MV-4-11 (cell line): ENCODE measurements around the gene PSORS1C1.
"Not testable (repeated sequence)": the region's sequence is repeated elsewhere in the genome, so short reads cannot be mapped to it uniquely, and the experiment has no call there.

Experiments used
- DNase-seq: peaks from one replicate; lab custom pipeline; 2025; lab: John Stamatoyannopoulos, UW

PSORS1C1 gene

DNA sequence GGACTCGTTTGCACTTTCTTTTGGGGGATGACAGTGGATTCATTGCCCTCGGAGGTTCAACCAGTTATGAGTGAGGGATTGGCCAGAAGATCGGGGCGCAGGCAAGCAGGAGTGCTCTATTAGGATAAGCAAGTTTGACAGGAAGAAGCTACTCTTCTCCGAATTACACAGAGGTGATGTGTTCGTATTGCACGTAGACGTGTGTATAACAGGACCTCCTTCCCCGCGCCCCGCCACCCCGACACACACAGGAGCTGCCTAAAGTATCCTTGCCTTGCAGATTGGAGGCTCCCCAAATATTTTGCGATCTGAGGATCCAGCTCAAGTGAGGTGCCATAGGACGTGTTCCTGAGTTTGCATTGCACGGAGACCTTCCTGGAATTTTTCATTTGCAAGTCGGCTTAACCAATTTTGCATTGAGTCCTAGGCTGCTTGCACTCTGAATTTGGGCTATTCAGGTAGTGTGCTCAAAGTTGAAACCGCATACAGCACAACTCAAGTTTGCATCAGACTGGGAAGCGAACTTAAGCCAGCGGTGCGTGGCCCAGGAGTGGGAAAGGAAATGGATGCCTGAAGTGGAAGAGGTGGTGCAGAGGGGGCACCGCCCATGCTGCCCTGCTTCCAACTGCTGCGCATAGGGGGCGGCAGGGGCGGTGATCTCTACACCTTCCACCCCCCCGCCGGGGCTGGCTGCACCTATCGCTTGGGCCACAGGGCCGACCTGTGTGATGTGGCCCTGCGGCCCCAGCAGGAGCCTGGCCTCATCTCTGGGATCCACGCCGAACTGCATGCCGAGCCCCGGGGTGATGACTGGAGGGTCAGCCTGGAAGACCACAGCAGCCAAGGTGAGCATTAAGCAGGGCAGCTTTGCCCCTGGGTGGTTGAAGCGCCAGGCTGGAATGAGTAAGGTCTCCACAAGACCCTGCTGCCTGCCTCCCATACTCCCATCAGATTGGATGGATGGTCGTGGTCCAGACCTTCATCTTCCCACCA, 44.6 kb downstream of the PSORS1C1 start:
- no peak for DNase-seq

GRCh38 chr6:31161216-31162126, 46.9 kb downstream of the PSORS1C1 start:
- DNase-seq: no peak

DNA sequence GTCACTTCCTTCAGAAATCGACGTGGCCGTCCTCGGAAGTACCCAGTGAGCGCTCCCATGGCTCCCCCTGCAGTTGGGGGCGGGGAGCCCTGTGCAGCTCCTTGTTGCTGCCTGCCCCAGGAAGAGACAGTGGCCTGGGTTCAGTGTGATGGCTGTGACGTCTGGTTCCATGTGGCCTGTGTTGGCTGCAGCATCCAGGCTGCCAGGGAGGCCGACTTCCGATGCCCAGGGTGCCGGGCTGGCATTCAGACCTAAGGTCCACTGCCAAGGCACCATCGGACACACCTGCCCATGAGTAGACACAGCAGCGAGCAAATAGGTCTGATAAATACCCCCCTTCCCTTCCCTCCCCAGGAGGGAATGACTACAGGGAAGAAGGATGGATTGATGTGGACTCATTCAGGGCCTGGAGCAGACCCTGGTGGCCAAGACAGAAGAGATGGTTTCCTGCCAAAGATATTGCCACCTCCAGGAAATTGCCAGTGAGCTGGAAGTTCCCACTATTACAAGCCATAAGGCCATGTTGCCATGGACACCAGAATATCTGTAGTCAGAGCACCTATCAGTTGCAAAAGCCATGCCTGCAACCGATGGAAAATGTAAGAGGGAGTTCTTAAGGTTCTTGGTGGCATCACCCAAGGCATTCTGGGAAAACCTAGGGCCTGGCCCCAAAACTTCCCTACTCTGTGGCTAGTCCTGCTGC, 48.0 kb downstream of the PSORS1C1 start:
- DNase-seq: no peak

- no peak for DNase-seq
These were observed 49.3 kb downstream of the PSORS1C1 start for GRCh38 chr6:31163922-31164321.

GRCh38 chr6:31164475-31165063, 50.0 kb downstream of the PSORS1C1 start:
- DNase-seq: not testable (repeated sequence)

- not testable (repeated sequence) for DNase-seq
These were observed 50.6 kb downstream of the PSORS1C1 start for GRCh38 chr6:31165064-31165832.

- DNase-seq: no peak
These were observed 51.4 kb downstream of the PSORS1C1 start for GRCh38 chr6:31165986-31166385.

- DNase-seq: no peak
These were observed 54.0 kb downstream of the PSORS1C1 start for GRCh38 chr6:31168606-31169005.

DNA sequence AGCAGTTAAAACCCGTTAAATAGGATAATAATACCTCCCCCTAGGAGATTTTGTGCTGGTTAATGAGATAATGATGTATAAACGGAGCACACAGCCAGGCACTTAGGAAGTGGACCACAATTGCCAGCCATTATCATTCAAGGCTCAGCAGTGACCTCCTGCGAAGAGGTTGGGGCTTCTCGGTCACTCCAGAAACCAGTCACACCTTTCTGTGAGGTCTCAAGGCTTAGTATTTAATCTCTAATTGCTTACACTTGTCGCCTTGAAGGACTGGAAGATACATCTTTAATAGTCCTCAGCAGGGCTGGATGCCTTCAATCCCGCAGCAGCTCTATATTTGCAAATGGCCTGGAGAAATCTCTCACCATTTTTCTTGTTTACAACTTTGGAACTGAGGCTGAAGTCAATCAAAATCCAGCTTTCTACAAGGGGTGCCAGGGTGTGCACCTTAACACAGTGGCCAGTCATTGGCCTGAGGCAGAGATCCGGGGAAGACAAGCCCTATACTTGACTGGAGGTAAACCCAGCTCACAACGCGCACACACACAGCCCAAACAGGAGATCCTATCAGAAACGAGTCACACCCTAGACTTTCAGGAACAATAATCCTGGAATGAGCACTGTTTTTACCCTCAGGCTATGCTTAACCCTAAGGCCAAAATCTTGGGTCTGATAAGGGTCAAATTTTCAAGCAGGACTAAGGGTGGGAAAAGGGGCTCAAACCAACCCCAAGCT, 54.7 kb downstream of the PSORS1C1 start:
- DNase-seq: no peak

DNA sequence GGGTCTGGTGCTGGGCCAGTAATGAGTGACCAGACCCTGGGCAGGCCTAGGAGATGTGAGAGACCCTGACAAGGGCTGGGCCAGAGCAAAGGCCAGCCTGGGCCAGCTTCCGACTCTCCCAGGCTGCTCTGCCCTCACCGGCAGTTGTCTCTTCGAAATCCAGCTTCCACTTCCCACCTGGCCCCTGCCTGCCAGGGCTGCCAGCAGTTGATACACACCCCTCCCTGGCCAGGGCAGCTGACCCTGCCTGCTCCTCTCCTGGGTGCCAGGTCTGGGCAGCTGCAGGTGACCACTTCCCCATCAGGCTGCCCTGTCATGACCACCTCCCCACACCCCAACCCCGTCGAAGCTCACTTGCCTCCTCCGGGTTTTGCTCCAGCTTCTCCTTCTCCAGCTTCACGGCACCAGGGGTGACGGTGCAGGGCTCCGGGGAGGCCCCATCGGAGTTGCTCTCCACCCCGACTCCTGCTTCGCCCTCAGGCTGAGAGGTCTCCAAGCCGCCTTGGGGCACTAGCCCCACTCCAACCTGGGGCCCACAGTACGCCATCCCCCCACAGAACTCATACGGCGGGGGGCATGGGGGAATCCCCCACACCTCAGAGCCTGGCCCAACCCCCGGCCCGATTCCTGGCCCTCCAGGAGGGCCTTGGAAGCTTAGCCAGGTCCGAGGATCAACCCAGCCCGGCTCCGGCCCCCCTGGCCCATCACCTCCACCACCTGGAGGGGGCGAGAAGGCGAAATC, 55.4 kb downstream of the PSORS1C1 start:
- not testable (repeated sequence) for DNase-seq

GRCh38 chr6:31170600-31170881, 55.9 kb downstream of the PSORS1C1 start, which contains the start of gene POU5F1:
Gene POU5F1 (minus strand): TSS chr6:31170682. CDS start chr6:31170620, 62 bp downstream.
- DNase-seq: no peak

DNA sequence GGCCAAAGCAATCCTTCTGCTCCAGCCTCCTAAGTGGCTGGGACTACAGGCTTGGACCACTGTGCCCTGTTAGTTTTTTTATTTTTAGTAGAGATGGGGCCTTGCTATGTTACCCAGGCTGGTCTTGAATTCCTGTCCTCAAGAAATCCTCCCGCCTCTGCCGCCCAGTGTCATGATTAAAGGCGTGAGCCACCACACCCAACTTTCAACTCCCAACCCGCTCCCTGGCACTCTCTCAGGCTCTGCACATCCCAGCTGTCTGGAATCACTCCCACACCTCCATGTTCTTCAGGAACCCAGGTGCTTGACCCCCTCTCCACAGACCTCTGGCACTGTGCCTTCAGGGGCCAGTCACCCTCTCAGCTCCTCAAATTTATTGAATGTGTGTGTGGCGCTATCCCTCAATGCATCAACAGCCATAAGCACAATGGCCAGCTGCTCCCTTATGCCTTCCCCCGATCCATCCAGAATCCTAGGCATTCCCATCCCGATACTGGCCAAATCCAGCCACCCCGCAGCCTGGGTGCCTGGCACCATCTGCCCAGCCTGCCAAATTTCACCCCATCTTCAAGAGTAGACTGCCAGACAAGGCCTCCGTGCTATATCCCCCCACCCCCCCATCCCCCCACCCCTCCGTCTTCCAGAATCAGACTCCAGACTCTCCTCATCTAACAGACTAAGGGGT, 56.5 kb downstream of the PSORS1C1 start:
- DNase-seq: no peak

DNA sequence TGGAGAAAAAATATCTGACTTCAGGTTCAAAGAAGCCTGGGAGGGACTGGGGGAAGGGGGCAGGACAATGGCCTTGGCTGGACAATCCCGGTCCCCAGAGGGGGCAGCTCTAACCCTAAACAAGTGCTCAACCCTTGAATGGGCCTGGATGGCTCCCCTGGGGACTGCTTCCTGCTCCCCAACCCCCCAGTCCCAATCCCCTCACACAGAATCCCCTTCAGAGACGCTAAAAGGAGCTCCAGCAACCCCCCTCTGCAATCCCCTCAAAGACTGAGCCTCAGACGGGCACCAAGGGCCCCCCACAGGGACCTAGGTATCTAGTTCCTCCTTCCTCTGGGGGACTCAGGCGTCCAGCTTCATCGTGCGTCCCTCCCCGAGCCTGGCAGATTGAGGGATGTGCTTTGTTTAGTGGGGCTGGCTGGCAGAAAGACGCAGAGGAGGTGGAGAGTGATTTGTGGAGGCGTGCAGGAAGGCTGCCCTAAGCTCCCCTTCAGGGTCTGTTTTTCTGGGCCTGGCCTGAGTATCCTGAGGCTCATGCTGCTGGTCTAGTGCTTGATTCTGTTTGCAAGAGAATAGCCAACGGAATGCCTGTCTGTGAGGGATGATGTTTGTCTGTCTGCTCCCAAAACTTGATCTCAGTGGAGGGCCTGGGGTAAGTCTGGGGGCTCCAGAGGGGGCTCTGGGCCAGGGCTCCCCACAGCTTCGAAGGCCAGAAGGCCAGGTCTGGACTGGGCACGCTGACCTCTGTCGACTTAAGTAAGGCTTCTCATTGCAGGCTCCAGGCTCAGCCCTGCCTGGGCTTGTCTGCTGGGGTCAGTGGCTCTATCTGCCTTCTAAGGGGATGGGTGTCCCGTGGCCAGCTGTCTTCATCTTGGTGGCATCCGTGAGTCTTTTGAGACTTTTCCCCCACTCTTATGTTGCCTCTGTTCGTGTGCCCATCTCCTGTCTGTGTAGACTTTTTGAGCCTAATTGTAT, 57.6 kb downstream of the PSORS1C1 start:
- no peak for DNase-seq

- DNase-seq: no peak
These were observed 58.4 kb downstream of the PSORS1C1 start for GRCh38 chr6:31172973-31173384.

GRCh38 chr6:31173406-31173805, 58.8 kb downstream of the PSORS1C1 start:
- no peak for DNase-seq

- no peak for DNase-seq
These were observed 59.8 kb downstream of the PSORS1C1 start for GRCh38 chr6:31174378-31174777.

DNA sequence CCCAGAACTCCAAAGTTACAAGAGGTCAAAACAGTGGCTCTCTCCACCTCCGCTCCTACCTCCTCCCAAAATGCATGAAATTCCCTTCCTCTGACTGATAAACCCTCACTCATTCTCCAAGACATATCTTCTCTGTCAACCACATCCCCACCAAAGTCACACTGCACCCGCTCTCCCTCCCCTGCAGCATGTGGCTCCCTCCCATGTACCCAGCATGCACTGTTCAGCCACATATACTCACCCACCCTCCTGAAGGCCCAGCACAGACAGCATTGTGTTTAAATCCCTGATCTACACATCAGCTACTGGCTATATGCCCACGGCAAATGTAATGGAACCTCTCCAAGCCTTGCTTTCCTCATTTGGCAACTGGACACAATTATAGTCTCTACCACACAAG, 61.4 kb downstream of the PSORS1C1 start:
- no peak for DNase-seq
